ENCODE results near the gene DGKB.

DNA sequence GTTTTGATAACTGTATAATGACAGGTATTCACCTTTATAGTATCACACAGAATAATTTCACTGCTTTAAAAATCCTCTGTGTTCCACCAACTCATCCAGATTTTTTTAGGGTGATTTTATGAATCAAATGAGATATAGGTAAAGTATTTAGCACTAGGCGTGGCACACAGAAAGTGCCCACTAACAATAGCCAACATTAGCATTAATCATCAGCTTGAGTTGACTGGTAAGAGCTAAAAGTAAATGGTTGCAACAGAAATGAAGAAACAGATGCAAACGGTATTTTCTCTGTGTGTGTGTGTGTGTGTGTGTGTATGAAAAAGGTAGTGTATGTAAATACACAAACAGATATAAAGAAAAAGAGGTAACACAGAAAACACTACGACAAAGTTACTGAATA, 534.3 kb downstream of the DGKB start:
- TF ChIP-seq, protein P1, sequence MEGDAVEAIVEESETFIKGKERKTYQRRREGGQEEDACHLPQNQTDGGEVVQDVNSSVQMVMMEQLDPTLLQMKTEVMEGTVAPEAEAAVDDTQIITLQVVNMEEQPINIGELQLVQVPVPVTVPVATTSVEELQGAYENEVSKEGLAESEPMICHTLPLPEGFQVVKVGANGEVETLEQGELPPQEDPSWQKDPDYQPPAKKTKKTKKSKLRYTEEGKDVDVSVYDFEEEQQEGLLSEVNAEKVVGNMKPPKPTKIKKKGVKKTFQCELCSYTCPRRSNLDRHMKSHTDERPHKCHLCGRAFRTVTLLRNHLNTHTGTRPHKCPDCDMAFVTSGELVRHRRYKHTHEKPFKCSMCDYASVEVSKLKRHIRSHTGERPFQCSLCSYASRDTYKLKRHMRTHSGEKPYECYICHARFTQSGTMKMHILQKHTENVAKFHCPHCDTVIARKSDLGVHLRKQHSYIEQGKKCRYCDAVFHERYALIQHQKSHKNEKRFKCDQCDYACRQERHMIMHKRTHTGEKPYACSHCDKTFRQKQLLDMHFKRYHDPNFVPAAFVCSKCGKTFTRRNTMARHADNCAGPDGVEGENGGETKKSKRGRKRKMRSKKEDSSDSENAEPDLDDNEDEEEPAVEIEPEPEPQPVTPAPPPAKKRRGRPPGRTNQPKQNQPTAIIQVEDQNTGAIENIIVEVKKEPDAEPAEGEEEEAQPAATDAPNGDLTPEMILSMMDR (IDR thresholded peaks at IDR 0.05; ENCODE audit: insufficient read depth, low read length): no peak
- TF ChIP-seq GABPA (IDR thresholded peaks at IDR 0.05; ENCODE audit: low read depth) (no peak), POLR2AphosphoS5 (IDR thresholded peaks at IDR 0.05; ENCODE audit: low read depth) (no peak), SPI1 (IDR thresholded peaks at IDR 0.05; ENCODE audit: borderline replicate concordance, low read depth) (no peak)
- TF ChIP-seq, protein P2, sequence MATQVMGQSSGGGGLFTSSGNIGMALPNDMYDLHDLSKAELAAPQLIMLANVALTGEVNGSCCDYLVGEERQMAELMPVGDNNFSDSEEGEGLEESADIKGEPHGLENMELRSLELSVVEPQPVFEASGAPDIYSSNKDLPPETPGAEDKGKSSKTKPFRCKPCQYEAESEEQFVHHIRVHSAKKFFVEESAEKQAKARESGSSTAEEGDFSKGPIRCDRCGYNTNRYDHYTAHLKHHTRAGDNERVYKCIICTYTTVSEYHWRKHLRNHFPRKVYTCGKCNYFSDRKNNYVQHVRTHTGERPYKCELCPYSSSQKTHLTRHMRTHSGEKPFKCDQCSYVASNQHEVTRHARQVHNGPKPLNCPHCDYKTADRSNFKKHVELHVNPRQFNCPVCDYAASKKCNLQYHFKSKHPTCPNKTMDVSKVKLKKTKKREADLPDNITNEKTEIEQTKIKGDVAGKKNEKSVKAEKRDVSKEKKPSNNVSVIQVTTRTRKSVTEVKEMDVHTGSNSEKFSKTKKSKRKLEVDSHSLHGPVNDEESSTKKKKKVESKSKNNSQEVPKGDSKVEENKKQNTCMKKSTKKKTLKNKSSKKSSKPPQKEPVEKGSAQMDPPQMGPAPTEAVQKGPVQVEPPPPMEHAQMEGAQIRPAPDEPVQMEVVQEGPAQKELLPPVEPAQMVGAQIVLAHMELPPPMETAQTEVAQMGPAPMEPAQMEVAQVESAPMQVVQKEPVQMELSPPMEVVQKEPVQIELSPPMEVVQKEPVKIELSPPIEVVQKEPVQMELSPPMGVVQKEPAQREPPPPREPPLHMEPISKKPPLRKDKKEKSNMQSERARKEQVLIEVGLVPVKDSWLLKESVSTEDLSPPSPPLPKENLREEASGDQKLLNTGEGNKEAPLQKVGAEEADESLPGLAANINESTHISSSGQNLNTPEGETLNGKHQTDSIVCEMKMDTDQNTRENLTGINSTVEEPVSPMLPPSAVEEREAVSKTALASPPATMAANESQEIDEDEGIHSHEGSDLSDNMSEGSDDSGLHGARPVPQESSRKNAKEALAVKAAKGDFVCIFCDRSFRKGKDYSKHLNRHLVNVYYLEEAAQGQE (IDR thresholded peaks at IDR 0.05; ENCODE audit: insufficient replicate concordance, low read depth): no peak
